GM18511 (cell line): ENCODE measurements around the gene DKKL1.
"Not testable (repeated sequence)": the region's sequence is repeated elsewhere in the genome, so short reads cannot be mapped to it uniquely, and the experiment has no call there.

Source experiments
- ATAC-seq: cut with Tn5 transposase; IDR thresholded peaks from one replicate; pipeline ENCODE4 v1.9.1; 2021; ENCODE audit warnings: mild to moderate bottlenecking, moderate library complexity; ENCODE audit not compliant: unreplicated experiment

DKKL1 gene

GRCh38 chr19:49363268-49364082 is at the start of gene DKKL1:
DKKL1 (plus strand) TSS chr19:49363877; CDS start chr19:49363999, 122 bp downstream.
- ATAC-seq: no peak

- ATAC-seq: no peak
These were observed 48.6 kb upstream of the DKKL1 start for GRCh38 chr19:49315111-49315510.

GRCh38 chr19:49316284-49316683 is 47.4 kb upstream of the DKKL1 start:
- ATAC-seq: no peak

GRCh38 chr19:49318296-49318695 is 45.4 kb upstream of the DKKL1 start:
- ATAC-seq: no peak

GRCh38 chr19:49324801-49325576 is 38.7 kb upstream of the DKKL1 start, which contains the start of gene SLC6A16:
SLC6A16 (minus strand) TSS chr19:49325191; CDS start chr19:49311347, 13,844 bp downstream.
- no peak for ATAC-seq

GRCh38 chr19:49325756-49326155 is 37.9 kb upstream of the DKKL1 start:
- not testable (repeated sequence) for ATAC-seq

GRCh38 chr19:49326165-49326704 is 37.4 kb upstream of the DKKL1 start:
- no peak for ATAC-seq

- no peak for ATAC-seq
These were observed 35.7 kb upstream of the DKKL1 start for GRCh38 chr19:49327878-49328544.

- ATAC-seq: no peak
These were observed 34.9 kb upstream of the DKKL1 start for GRCh38 chr19:49328741-49329140.

GRCh38 chr19:49331187-49331586 is 32.5 kb upstream of the DKKL1 start:
- not testable (repeated sequence) for ATAC-seq

- ATAC-seq: no peak
These were observed 32.0 kb upstream of the DKKL1 start for GRCh38 chr19:49331616-49332055.

- not testable (repeated sequence) for ATAC-seq
These were observed 30.8 kb upstream of the DKKL1 start for GRCh38 chr19:49332691-49333417.

- ATAC-seq: no peak
These were observed 30.3 kb upstream of the DKKL1 start for GRCh38 chr19:49333418-49333805.

- ATAC-seq: peak; percentile 60
These were observed 29.8 kb upstream of the DKKL1 start for GRCh38 chr19:49333811-49334288.

GRCh38 chr19:49335071-49335783 is 28.4 kb upstream of the DKKL1 start, which contains the start of gene CD37:
CD37 (plus strand) TSS chr19:49335406; CDS start chr19:49335541, 135 bp downstream.
- ATAC-seq: no peak

GRCh38 chr19:49335784-49336481 is 27.7 kb upstream of the DKKL1 start:
- ATAC-seq: no peak

GRCh38 chr19:49336482-49337266 is 27.0 kb upstream of the DKKL1 start:
- ATAC-seq: no peak
